GM18907 (cell line): ENCODE data around the gene TMEM183A.
"Not testable (repeated sequence)": the region's sequence is repeated elsewhere in the genome, so short reads cannot be mapped to it uniquely, and the experiment has no call there.

Experiments
- ATAC-seq: cut with Tn5 transposase; IDR thresholded peaks from one replicate; pipeline ENCODE4 v1.9.1; 2021; ENCODE audit warnings: mild to moderate bottlenecking, moderate library complexity; ENCODE audit not compliant: unreplicated experiment

Gene TMEM183A

DNA sequence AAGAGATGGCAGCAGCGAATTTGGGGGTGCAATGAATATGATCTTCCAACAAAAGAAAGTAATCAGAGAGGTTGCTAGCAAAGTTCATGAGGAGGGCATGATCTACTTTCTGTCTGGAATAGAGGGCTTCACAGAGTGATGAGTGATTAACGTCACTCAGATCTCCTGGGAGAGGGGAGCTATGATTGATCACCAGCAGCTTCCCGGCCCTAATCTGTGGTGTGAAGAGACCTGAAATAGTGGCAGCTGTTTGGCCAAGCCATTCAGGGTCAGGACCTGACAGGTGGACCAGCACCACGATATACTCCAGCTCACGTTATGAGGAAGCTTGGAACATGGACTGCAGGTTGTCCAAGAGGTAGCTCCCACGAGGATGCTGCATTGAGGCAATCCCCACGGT, 19.9 kb upstream of the TMEM183A start:
- ATAC-seq = no peak

GRCh38 chr1:202987922-202988583, 19.1 kb upstream of the TMEM183A start:
- no peak for ATAC-seq

DNA sequence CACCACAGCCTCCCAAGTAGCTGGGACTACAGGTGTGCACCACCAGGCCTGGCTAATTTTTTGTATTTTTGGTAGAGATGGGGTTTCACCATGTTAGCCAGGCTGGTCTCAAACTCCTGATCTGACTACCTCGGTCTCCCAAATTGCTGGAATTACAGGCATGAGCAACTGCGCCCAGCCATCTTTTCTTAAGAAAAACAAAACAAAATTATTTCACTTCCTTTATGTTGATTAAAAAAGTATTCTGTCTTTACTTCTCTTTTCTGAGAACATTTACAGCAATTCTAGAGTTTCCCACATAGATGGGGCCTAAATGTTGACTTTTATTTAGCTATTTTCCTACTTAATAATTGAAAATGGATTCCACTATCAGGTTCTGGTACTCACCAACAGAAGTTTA, 17.3 kb upstream of the TMEM183A start:
- ATAC-seq = no peak

DNA sequence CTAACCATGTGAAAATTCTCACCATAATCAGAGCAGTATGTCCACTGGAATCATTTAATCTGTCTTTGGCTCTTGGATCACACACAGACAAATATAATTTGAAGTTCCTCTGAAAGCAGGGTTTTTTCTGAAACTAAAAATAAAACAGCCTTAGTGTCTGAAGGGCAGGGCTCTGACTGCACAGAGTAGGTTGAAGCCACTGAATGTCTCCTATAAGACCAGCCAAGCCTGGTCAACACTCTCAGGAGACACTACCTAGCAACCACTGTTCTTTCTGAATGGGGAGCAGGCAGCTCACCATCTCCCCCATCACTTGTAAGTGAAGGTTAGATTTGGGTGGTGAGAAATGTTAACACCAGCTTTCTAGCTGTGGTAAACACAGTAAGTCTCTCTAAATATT, 16.1 kb upstream of the TMEM183A start:
- ATAC-seq = no peak

DNA sequence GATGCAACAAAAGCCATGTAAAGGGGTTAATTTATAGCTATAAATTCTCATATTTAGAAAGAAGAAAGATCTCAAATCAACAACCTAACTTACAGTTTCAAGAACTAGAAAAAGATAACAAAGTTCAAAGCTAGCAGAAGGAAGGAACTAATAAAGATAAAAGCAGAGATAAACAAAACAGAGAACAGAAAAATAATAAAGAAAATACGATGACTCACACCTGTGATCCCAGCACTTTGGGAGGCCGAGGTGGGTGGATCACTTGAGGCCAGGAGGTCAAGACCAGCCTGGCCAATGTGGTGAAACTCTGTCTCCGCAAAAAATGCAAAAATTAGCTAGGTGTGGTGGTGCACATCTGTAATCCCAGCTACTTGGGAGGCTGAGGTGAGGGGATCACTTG, 12.4 kb upstream of the TMEM183A start:
- no peak for ATAC-seq

DNA sequence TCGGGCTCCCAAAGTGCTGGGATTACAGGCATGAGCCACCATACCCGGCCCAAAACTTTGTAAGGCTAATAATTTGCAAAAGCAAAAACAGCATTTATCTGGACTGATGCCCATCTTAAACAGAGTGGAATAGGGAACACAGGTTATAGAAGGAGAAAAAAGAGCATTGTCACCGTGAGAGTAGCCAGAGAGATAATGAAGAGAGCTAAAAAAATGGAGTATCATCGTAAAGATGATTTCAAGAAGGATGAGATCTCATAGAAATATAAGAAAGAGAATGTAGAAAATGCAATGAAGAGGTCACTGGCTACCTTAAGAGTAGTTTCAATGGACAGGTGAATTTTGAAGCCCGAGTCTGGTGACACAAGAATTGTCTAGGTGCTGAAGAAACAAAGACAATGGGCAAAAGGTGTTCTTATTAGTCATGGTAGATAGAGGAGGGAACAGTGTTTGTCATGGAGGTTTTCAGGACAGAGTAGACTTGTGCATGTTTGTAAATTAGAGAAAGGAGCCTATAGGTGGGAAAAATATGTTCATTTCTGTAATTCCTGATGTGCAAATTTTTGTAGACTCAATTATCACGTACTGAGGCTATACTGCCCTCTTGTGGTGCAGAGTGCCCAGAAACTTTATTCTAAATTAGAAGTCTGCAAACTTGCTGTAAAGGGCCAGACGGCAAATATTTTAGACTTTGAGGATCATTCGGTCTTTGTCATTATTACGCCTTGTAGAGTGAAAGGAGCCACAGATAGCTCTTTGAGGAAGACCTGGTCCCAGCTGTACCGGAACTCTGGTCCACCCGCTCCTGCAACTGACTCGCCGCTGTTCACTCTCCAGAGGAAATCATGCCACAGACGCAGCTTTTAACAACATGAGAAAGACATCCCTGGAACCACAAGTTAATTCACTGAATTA, 8.1 kb upstream of the TMEM183A start:
- ATAC-seq = no peak

GRCh38 chr1:203000217-203000944, 6.8 kb upstream of the TMEM183A start:
- no peak for ATAC-seq

DNA sequence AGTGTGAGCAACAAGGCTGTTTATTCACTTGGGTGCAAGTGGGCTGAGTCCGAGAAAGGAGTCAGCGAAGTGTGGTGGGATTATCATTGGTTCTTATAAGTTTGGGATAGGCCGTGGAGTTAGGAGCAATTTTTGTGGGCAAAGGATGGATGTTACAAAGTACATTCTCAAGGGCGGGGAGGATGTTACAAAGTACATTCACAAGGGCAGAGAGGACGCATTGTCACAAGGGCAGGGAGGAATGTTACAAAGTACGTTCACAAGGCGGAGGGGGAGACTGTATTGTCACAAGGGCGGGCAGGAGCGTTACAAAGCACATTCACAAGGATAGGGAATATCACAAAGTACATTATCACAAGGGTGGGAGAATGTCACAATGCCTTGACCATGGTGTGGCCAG, 5.2 kb upstream of the TMEM183A start:
- no peak for ATAC-seq

- ATAC-seq = no peak
Measured at GRCh38 chr1:203002951-203003350, 4.2 kb upstream of the TMEM183A start.

DNA sequence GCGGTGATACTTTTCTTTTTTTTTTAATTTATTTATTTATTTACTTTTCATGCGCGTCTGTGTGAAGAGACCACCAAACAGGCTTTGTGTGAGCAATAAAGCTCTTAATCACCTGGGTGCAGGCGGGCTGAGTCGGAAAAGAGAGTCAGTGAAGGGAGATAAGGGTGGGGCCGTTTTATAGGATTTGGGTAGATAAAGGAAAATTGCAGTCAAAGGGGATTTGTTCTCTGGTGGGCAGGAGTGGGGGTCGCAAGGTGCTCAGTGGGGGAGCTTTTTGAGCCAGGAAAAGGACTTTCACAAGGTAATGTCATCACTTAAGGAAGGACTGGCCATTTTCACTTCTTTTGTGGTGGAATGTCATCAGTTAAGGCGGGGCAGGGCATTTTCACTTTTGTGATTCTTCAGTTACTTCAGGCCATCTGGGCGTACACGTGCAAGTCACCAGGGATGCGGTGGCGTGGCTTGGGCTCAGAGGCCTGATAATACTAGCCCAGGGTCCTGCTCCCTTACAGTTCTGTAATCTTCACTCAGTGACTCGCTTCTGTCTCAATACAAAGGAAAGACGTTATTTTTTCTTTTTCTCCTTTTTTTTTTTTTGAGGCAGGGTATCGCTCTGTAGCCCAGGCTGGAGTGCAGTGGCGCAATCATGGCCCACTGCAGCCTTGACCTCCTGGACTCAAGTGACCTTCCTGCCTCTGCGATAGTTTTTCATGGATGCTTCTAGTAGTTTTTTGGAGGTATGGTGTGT, 1.6 kb upstream of the TMEM183A start:
- ATAC-seq = not testable (repeated sequence)

DNA sequence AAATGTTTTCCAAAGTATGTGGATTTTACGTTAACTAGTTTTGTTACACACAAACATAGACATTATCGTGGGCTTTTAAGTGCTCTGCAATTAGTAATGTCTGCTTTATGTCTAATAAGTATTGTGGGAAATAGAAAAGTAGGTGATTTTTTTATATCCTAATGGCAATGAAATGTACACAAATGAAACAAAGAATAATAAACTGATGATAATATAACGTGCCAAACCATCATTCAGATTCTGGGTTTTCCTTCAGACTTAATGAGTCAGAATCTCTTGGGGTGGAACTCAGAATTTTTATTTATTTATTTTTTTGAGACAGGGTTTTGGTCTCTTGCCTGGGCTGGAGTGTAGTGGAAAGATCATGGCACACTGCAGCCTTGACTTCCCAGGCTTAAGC, 2.0 kb downstream of the TMEM183A start:
- no peak for ATAC-seq

GRCh38 chr1:203011582-203011981, 4.4 kb downstream of the TMEM183A start:
- ATAC-seq = no peak

DNA sequence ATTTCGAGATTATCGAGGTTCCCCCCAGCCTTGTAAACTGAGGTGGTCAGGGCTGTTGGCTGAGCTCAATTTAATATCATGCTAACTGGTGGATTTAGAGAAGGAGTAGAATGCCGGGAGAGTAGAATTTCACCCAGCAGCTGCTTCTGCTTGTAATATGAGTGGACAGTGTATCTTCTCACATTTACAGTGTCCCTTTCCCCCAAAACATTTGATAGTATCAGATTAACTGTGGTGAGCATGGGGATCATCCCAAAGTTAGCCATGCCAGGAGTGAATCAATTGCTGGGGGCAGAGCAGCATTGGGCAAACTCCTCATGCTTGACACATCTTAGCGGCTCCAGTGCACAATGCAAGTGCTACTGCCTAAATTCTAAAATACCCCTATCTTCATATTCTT, 9.9 kb downstream of the TMEM183A start:
- no peak for ATAC-seq

DNA sequence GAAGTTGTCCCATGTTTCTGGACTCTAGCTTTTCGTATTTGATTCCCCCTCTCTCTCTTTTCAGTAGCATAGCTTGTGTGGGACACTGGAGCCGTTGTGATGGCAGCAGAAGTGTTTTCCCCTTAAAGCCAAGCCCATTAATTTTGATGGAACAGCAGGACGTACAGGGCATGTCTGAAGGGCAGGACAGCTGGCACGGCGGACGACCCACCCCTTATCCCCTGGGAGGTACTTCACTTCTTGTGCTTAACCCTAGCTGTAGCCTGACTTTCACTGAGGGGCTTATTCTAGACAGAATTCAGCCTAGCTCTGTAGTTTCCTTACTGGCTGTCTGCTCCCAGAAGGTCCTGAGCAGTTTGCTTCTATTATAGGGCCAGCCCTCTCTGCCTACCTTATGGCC, 10.5 kb downstream of the TMEM183A start:
- no peak for ATAC-seq

- ATAC-seq = not testable (repeated sequence)
Measured at GRCh38 chr1:203022855-203023254, 15.7 kb downstream of the TMEM183A start.

DNA sequence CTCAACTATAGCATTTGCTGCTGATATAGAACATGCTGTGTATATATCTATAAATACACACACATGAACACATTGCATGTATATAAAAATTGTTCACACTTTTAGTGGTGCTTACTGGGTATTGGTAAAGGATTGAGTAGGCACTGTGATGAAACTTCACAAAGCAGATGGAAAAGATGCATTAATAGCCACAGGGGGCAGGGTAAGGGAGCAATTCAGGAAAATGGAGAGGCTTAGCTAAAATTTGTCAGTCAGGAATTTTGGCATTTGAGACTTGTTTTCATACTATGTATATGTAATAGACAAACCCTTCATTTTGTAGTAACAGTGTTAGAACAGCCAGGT, 18.5 kb downstream of the TMEM183A start:
- ATAC-seq = peak; percentile 2

GRCh38 chr1:203026031-203026665, 19.0 kb downstream of the TMEM183A start, which contains the start of gene PPFIA4:
Gene PPFIA4, plus strand, starts transcription at chr1:203026491. Its CDS starts 12,518 bp downstream, at chr1:203039009.
- peak; percentile 72 for ATAC-seq

- no peak for ATAC-seq
Measured at GRCh38 chr1:203026666-203027663, 19.8 kb downstream of the TMEM183A start.
